Measurements from ENCODE around the gene IRAK1.
"Not testable (repeated sequence)": the region's sequence is repeated elsewhere in the genome, so short reads cannot be mapped to it uniquely, and the experiment has no call there.

IRAK1 gene

DNA sequence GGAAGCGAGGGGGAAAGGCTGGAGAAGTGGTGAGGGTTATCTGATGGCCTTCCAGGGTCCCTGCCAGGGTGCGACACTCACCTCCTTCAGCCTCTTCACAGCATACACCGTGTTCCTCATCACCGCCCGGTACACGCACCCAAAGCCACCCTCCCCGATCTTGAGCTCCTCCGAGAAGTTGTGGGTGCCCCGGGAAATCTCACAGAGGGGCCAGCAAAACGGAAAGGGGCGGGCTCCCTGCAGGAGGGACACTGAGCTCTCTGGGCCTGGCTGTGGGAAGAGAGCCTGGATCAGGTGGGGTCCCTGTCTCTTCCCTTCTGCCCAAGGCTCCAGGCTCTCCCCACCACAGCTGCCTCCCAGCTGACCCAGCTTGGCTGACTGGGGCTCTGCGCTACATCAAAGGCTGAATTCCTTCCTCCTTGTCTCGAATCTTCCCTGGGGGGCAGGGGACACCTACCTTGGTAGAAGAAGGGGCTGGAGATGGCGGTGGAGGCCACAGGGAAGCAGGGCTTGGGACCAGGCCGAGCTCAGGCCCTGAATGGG, 1.1 kb downstream of the IRAK1 start:
- DNase-seq: no peak

DNA sequence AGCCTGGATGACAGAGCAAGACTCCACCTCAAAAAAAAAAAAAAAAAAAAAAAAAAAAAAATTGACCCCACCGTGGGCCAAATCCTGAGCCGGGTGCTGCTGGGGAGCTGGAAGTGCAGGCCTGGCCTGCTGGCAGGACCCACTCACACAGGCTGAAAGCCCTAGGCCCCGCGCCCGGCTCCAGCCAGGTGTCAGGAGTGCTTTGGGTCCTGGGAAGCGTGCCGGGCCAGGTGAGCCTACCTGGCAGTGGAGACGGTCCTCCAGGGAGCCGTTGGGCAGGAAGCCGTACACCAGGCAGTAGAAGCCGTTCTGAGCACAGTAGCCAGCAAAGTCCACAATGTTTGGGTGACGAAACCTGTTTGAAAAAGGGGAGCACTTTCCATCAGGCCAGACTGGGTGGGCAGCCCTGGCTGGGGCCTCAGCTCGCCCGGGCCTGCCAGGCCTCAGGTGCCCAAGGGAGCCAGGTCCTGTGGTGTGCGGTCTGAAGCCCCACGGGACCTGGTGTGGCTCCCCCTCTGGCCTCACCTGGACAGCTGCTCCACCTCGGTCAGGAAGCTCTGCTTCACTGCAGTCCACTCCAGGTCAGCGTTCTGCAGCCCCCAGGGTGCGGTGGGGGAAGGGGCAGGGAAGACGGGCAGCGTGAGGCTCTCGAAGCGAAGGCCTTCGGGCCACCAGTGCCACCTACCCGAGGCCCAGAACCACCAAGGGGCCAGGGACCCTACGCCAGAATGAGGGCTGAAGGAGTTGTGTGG, 1.8 kb downstream of the IRAK1 start:
- no peak for DNase-seq

GRCh38 chrX:154016366-154017076, 3.2 kb downstream of the IRAK1 start:
- DNase-seq: no peak

DNA sequence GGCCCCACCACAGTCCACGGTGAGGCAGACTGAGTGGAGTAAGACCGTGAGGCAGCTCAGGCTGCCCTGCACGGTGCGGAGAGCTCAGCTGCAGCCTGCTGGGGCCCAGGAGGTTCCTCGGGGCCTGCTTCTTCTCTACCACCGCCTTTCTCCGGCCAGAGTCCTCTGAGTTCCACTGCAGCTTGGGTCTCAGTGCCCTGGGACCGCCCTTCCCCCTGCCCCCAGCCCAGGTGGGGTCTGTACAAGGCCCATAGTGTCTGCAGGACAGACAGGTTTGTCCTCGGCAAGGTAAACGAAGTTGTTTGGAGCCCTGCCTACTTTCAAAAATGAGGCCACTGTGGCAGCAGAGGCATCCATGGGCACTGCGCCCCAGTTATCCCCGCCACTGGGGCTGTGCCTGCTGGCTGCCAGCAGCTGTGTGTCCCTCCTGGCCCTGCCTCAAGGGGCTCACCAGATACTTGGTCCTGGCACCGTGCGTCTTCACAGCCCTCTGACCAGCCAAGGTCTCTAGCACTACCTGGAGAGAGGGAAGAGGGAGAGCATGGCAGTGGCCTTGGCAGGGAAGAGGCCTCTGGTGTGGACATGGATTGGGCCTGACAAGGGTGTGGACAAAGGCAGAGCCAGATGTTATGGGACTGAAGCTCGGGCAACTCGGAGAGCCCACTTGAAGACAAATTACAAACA, 4.0 kb downstream of the IRAK1 start:
- no peak for DNase-seq

- DNase-seq: no peak
These were observed 5.0 kb downstream of the IRAK1 start for GRCh38 chrX:154014429-154015380.

- DNase-seq: peak; percentile 56 to 58
These were observed 5.9 kb downstream of the IRAK1 start for GRCh38 chrX:154013614-154014360.

GRCh38 chrX:154013001-154013421, 6.7 kb downstream of the IRAK1 start:
- no peak for DNase-seq

DNA sequence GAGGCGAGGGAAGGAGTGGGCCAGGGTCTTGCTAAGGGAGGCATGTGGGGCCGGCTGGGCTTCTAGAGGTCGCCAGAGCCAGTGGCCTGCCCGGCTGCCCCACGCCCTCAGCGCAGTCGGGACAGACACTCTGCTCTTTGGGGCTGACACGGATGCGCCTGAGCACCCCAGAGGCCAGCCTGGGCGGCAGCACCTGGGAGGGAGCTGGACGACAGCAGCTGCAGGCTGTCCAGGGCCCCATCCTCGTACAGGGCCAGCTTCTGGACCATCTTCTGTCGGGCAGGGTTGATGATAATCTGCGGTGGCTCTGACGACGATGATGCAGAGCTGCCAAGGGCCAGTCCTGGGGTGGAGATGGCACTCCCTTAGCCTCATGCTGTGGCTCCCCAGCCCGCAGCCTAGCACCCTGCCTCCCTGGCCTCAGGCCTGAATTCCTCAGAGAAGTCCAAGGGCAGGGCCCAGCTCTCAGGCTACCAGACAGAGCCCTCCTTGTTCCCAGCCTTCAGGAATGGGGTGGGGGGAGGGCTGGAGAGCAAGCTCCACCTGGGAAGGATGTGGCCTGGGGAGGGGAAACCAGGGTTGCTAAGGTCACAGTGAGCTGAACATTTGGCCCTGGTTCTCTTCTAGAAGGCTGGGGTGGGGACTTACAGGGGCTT, 7.2 kb downstream of the IRAK1 start:
- no peak for DNase-seq

DNA sequence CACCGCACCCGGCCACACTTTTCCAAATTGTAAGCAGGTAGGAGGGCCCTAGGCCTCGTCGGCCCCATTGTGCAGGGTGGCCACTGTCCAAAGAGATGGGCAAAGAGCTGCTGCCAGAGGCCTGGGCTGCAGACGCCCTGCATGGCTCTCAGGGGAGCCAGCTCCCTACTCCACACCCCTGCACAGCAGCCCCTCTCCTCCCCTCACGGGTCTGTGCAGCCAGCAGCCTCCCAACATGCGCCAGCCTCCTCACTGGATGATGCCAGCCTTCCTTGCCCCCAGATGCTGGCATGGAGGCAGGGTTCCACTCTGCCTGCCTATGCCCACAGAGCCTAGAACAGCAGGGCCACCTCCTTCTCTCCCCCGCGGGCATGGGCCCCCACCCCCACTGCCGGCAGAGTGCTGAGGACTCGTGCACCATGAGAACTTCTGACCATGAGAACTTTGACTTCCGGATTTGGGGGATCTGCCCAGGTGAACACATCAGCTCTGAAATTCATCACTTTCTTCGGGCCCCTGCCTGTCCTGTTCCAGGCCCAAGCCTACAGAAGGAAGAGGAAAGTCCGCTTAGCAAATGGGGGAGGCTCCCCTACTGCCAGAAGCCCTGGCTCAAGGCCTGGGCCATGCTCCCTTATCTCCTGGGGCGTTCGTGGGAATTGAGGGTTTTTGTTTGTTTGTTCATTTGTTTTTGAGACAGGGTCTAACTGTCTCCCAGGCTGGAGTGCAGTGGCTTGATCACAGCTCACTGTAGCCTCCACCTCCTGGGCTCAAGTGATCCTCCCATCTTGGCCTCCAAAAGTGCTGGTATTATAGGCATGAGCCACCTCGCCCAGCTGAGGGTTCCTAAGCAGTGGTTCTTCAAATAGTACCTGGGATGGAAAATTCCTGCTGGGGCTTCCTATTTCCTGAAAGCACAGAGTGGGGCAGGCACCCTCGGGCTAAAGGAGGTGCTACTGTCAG, 8.0 kb downstream of the IRAK1 start:
- DNase-seq: no peak

DNA sequence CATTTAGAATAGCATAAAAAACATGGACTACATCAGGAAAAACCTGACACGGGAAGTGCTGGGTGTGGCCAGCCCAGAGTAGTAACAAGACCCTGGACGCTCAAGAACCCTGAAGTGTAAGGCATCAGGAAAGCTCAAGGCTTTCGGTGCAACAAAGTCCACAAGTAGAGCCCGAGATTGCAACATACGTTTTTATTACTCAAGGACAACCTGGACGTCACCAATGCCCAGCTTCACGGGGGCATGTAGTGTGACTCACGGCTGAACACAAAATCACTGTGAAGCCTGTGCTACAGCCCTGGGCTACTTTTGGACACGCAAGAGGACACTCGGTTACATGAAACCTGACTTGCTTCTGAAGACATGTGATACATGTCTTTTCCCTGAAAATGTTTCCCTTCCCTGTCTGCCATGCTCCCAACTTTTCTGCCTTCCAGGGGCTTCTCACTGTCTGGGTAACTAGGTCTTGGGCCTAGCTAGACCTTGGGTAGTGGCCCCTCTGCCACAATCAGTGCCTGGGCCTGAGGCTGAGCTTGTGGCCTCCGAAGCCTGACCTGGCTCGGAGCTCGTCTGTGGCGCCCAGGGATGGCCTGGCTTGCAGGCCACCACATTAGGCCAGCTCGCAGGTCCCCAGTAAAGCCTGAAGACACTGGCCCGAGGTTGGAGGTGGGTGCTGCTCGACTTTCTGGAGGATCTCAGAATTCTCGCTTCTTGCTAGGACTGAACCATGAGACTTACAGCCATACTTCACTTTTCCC, 9.2 kb downstream of the IRAK1 start:
- peak in 1 of 2 donors; percentile 57 for DNase-seq

- DNase-seq: no peak
These were observed 11.2 kb downstream of the IRAK1 start for GRCh38 chrX:154008521-154008920.

GRCh38 chrX:154006947-154007346, 12.8 kb downstream of the IRAK1 start:
- DNase-seq: no peak

- DNase-seq: no peak
These were observed 15.4 kb downstream of the IRAK1 start for GRCh38 chrX:154004315-154004714.

DNA sequence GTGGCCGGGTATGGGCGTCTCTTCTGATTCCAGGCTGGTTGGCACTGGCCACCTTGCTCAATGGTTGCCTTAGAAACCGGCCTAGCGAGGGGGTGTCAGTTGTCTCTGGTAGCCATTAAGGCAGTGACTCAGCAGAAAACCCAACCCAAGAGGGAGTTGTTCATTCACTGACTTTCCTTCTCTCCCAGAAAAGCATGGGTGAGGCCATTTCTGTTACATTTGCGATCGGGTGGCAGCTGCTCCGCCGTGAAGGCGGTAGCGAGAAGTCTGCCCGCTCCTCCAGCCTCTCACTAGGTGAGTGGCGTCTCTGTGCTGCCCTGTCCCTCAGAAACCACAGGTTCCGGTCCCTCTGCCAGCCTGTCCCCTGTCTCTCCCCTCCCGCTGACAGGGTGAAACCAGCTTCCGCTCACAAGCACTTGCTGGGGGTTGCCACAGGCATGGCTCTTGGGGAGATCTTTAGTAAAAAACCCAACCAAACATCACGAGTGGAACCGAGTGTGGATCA, 17.4 kb downstream of the IRAK1 start:
- DNase-seq: peak; percentile 69 to 74

DNA sequence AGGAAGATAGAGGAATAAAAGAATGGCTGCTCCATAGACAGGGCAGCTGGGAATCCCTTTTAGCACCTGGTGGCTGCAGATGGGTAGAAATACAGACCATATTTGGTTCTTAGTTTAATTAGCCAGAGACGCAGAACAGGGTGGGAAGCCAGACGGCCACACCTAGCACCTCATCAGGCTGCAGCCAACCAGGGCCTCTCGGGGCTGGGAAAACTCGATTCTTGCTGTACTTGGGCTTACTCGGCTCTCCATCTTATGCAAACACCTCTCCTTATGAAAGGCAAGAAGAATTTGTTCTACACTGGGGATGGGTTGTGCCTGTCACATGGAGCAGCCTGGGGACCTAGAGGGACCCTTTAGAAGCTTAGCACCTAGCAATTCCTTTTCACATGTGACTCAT, 19.7 kb downstream of the IRAK1 start:
- DNase-seq: no peak

GRCh38 chrX:153999359-154000037, 20.2 kb downstream of the IRAK1 start:
- no peak for DNase-seq

DNA sequence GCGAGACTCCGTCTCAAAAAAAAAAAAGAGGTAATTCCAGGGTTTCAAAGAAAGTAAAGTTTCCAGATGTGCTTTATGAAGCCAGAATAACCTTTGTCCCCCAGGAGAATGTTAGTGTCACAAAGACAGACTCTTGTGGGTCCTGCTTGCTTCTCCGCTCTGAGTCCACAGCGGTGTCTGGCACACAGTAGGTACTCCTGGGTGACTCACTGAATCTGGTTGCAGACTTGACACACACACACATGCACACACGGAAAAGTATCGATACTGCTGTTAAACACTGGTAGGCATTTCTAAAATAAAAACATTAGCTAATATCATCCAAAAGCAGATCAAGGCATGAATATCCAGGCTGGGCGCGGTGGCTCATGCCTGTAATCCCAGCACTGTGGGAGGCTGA, 24.2 kb downstream of the IRAK1 start:
- DNase-seq: no peak

DNA sequence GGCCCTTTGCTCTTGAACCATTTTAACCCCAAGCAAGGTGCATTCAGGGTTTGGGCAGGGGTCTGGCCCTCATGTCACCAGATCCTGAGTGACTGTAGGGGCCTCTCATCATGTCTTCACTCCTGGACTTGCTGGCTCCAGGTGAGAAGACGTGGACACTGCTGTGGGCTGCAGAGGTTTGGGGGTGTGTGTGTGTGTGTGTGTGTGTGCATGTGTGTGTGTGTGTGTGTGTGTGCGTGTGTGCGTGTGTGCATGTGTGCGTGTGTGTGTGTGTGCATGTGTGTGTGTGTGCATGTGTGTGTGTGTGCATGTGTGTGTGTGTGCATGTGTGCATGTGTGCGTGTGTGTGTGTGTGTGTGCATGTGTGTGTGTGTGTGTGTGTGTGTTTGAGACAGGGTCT, 25.3 kb downstream of the IRAK1 start:
- not testable (repeated sequence) for DNase-seq

Data from CD4-positive, alpha-beta T cell treated with Interleukin-1 beta for 1 hour (primary cell).